Gastrocnemius medialis (tissue), 4 donors: Measurements from ENCODE around the gene KDM1A. TPM values are rescaled to one million over a fixed set of nuclear protein-coding genes. Genes with fewer than 3 reads are reported as not detected.

ENCODE experiments used
- ATAC-seq, 2 donors: fragments of 150-250 bp; one replicate each; pipeline ENCODE4 v1.9.1; 2016
- DNase-seq, 2 donors: peaks; one replicate each; pipeline ENCODE4 v3.0.0-alpha.2; 2019
- H3K27ac ChIP-seq, 4 donors: fragments of 200-600 bp; sonication (generic); 1 replicate in 1 of 4; 2 replicates in 3 of 4; pipeline ENCODE4 v1.5.1; 2016 to 2018; ENCODE audit warnings: mild to moderate bottlenecking in 2 of 4, moderate library complexity in 1 of 4
- H3K27me3 ChIP-seq, 3 donors: fragments of 200-600 bp; sonication (generic) in 2 of 3; 1 replicate in 1 of 3; 2 replicates in 2 of 3; pipeline versions ENCODE4 v1.5.1 to v1.6.0; 2016 to 2019; ENCODE audit warnings: mild to moderate bottlenecking in 1 of 3, moderate library complexity in 1 of 3
- H3K36me3 ChIP-seq, 2 donors: fragments of 200-600 bp; sonication (generic) in 1 of 2; one replicate each; pipeline ENCODE4 v1.5.1; 2017 to 2018
- H3K4me1 ChIP-seq, 2 donors: fragments of 200-600 bp; sonication (generic) in 1 of 2; one replicate each; pipeline ENCODE4 v1.5.1; 2016 to 2017; ENCODE audit warnings: mild to moderate bottlenecking in 2 of 2
- H3K4me3 ChIP-seq, 4 donors: fragments of 200-600 bp; sonication (generic) in 3 of 4; 1 replicate in 1 of 4; 2 replicates in 3 of 4; pipeline ENCODE4 v1.5.1; 2016 to 2019; ENCODE audit warnings: mild to moderate bottlenecking in 2 of 4
- H3K9me3 ChIP-seq, 3 donors: fragments of 200-600 bp; sonication (generic) in 2 of 3; 1 replicate in 1 of 3; 2 replicates in 2 of 3; pipeline ENCODE4 v1.5.1; 2016 to 2019
- POLR2A ChIP-seq, 2 donors: fragments of 450-650 bp; IDR thresholded peaks; one replicate each; pipeline ENCODE4 v1.6.1; 2017; ENCODE audit warnings: antibody characterized with exemption in 2 of 2, mild to moderate bottlenecking in 2 of 2, moderate library complexity in 2 of 2
- in situ Hi-C, 4 donors: fragments of 200-750 bp; cut with MboI; loops; one replicate each; pipeline versions ENCODE4 v1.15.0 to v1.8.0; 2017; ENCODE audit warnings: low sequenced_read_pairs in 4 of 4
- intact Hi-C: fragments of 100-400 bp; cut with DNase I; formaldehyde crosslinking; loops from one replicate; pipeline ENCODE4 v1.15.1; 2023; ENCODE audit warnings: low total_unique reads
- total RNA-seq, 4 donors: library from RNA; depleted of rRNA; stranded (reverse); fragments of >200 nt; gene quantifications; one replicate each; pipeline versions ENCODE4 v1.1.0 to v1.2.3, GENCODE V29; 2016
- TF ChIP-seq, protein P1 (sequence below), 5 experiments: fragments of 450-650 bp in 3 of 5; fragments of 200-600 bp in 2 of 5; sonication (generic) in 2 of 5; IDR thresholded peaks in 4 of 5; conservative IDR thresholded peaks in 1 of 5; 1 replicate in 4 of 5; 2 replicates in 1 of 5; pipeline ENCODE4 v1.5.1; 2016 to 2019; ENCODE audit warnings: antibody characterized with exemption in 5 of 5, mild to moderate bottlenecking in 3 of 5, moderate library complexity in 3 of 5

The KDM1A gene
- total RNA-seq, 4 donors from 2014 or later: 46.0 to 76.2 (median 58.7) TPM

- DNase-seq: no peak
- peaks cover 0 to 58% of the 10 kb centered on the region in 2 donors for H3K36me3 ChIP-seq
- H3K9me3 ChIP-seq: no peaks in the 10 kb centered on the region
- no peak for ATAC-seq
- H3K27ac ChIP-seq: no peak overlapping the region
- no peak overlapping the region for H3K4me3 ChIP-seq
- TF ChIP-seq, protein P1, sequence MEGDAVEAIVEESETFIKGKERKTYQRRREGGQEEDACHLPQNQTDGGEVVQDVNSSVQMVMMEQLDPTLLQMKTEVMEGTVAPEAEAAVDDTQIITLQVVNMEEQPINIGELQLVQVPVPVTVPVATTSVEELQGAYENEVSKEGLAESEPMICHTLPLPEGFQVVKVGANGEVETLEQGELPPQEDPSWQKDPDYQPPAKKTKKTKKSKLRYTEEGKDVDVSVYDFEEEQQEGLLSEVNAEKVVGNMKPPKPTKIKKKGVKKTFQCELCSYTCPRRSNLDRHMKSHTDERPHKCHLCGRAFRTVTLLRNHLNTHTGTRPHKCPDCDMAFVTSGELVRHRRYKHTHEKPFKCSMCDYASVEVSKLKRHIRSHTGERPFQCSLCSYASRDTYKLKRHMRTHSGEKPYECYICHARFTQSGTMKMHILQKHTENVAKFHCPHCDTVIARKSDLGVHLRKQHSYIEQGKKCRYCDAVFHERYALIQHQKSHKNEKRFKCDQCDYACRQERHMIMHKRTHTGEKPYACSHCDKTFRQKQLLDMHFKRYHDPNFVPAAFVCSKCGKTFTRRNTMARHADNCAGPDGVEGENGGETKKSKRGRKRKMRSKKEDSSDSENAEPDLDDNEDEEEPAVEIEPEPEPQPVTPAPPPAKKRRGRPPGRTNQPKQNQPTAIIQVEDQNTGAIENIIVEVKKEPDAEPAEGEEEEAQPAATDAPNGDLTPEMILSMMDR (IDR thresholded peaks at IDR 0.05 in 4 of 5, conservative IDR thresholded peaks at IDR 0.05 in 1 of 5): no peak
- no peak for TF ChIP-seq POLR2A (IDR thresholded peaks at IDR 0.05)
- no peaks in the 10 kb centered on the region for H3K4me1 ChIP-seq
- in situ Hi-C loops (no loop called here), intact Hi-C loops (no loop called here)
- H3K27me3 ChIP-seq: no peaks in the 10 kb centered on the region
Observed at GRCh38 chr1:23066075-23066474, 46.8 kb downstream of the KDM1A start.

DNA sequence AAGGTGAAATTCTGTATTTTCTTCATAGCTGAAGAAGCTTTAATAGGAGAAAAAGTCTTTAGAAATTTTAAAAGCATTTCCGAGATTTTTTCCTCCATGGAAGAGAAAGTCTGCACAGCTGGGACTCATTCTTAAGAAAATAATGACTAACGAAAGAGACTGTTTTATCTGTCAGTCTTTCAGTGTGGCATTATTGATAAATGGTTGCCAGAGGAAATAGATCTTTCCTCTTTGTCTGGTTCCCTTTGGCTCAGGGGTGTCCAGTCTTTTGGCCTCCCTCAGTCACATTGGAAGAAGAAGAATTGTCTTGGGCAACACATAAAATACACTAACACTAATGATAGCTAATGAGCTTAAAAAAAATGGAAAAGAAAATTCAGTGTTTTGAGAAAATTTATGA lies 49.9 kb downstream of the KDM1A start:
- intact Hi-C loops (no loop called here), in situ Hi-C loops (no loop called here)

DNA sequence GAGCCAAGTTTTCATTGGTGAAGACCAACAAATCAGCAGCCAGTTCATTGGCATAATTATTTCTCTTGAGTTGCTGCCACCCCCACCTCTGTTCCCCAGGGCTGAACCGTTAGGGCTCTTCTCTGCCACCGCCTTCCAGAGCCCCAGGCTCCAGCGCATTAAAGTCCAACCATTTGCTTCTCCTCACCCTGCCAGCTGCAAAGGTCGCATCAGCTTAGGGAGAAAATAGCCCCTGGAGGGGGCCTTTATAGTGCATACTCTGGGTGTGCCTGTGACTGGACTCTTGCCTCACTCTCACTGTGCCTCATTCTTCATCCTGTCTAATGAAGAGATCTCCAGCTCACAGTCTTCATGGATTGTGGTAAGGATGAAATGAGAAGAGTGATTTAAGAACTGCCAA lies 50.4 kb downstream of the KDM1A start:
- Histone ChIP-seq H3K27me3 (no peaks in the 10 kb centered on the region), H3K9me3 (no peaks in the 10 kb centered on the region), H3K4me1 (no peaks in the 10 kb centered on the region), H3K36me3 (peaks cover 0 to 68% of the 10 kb centered on the region in 2 donors), H3K4me3 (no peak overlapping the region), H3K27ac (no peak overlapping the region)
- ATAC-seq (no peak), DNase-seq (no peak)
- intact Hi-C loops (no loop called here), in situ Hi-C loops (no loop called here)
- TF ChIP-seq, protein P1 (IDR thresholded peaks at IDR 0.05 in 4 of 5, conservative IDR thresholded peaks at IDR 0.05 in 1 of 5): no peak
- no peak for TF ChIP-seq POLR2A (IDR thresholded peaks at IDR 0.05)

More for the DNA sequence above, 49.9 kb downstream of the KDM1A start:
- TF ChIP-seq, protein P1 (IDR thresholded peaks at IDR 0.05 in 4 of 5, conservative IDR thresholded peaks at IDR 0.05 in 1 of 5): no peak
- no peak for TF ChIP-seq POLR2A (IDR thresholded peaks at IDR 0.05)
- ATAC-seq: no peak
- no peak overlapping the region for H3K4me3 ChIP-seq
- no peaks in the 10 kb centered on the region for H3K9me3 ChIP-seq
- no peaks in the 10 kb centered on the region for H3K27me3 ChIP-seq
- DNase-seq: no peak
- no peak overlapping the region for H3K27ac ChIP-seq
- no peaks in the 10 kb centered on the region for H3K4me1 ChIP-seq
- peaks cover 0 to 68% of the 10 kb centered on the region in 2 donors for H3K36me3 ChIP-seq

- in situ Hi-C loops: no loop called here
- H3K36me3 ChIP-seq: peaks cover 0 to 70% of the 10 kb centered on the region in 2 donors
- ATAC-seq: no peak
Observed at GRCh38 chr1:23074012-23074411, 54.7 kb downstream of the KDM1A start.

More at GRCh38 chr1:23074012-23074411, 54.7 kb downstream of the KDM1A start:
- intact Hi-C loops: no loop called here
- Histone ChIP-seq H3K9me3 (no peaks in the 10 kb centered on the region), H3K4me1 (no peaks in the 10 kb centered on the region), H3K4me3 (no peak overlapping the region), H3K27me3 (no peaks in the 10 kb centered on the region), H3K27ac (no peak overlapping the region)
- no peak for DNase-seq
- TF ChIP-seq POLR2A (IDR thresholded peaks at IDR 0.05): no peak
- TF ChIP-seq, protein P1 (IDR thresholded peaks at IDR 0.05 in 4 of 5, conservative IDR thresholded peaks at IDR 0.05 in 1 of 5): no peak
